Measurements from ENCODE around the gene PBXIP1. TPM values are rescaled to one million over a fixed set of nuclear protein-coding genes. Genes with fewer than 3 reads are reported as not detected.

Gene PBXIP1
- total RNA-seq, 1 donor from 2014 or later, result 55.9 TPM

GRCh38 chr1:154962795-154963330 lies 7.0 kb upstream of the PBXIP1 start:
- intact Hi-C loops (cut with DNase I), result loop anchor here (5.0 kb wide), 2 partner anchors 39 to 99 kb away; partner anchors contain the start of genes EFNA4 and ZBTB7B
- ATAC-seq, result no peak
- DNase-seq (ENCODE audit: missing footprints), result peak; percentile 64

- DNase-seq (ENCODE audit: missing footprints) (peak; percentile 60), ATAC-seq (peak; percentile 15)
- intact Hi-C loops (cut with DNase I), result loop anchor here (5.0 kb wide), 2 partner anchors 40 to 100 kb away; partner anchors contain the start of genes EFNA4 and ZBTB7B
Observed at GRCh38 chr1:154962156-154962749, 6.4 kb upstream of the PBXIP1 start.

- ATAC-seq (peak; percentile 87), DNase-seq (ENCODE audit: missing footprints) (peak; percentile 93)
- intact Hi-C loops (cut with DNase I), result loop anchor here (5.0 kb wide), 2 partner anchors 41 to 101 kb away; partner anchors contain the start of genes EFNA4 and ZBTB7B
Observed at GRCh38 chr1:154961207-154962155, 5.6 kb upstream of the PBXIP1 start, which contains the start of gene PYGO2. PYGO2 (minus strand) TSS chr1:154961782; CDS start chr1:154961576, 206 bp downstream.

- ATAC-seq (no peak), DNase-seq (ENCODE audit: missing footprints) (peak; percentile 2)
- intact Hi-C loops (cut with DNase I), result loop anchor here (5.0 kb wide), 2 partner anchors 42 to 102 kb away; partner anchors contain the start of genes EFNA4 and ZBTB7B
Observed at GRCh38 chr1:154960446-154961136, 4.7 kb upstream of the PBXIP1 start.

GRCh38 chr1:154959426-154959780 lies 3.5 kb upstream of the PBXIP1 start:
- intact Hi-C loops (cut with DNase I), result no loop called here
- no peak for ATAC-seq
- DNase-seq (ENCODE audit: missing footprints), result peak; percentile 4

- intact Hi-C loops (cut with DNase I), result no loop called here
Observed at GRCh38 chr1:154958681-154959425, 3.0 kb upstream of the PBXIP1 start.

GRCh38 chr1:154958036-154958435 lies 2.1 kb upstream of the PBXIP1 start:
- ATAC-seq (no peak), DNase-seq (ENCODE audit: missing footprints) (no peak)
- intact Hi-C loops (cut with DNase I), result no loop called here

More at GRCh38 chr1:154958681-154959425, 3.0 kb upstream of the PBXIP1 start:
- ATAC-seq (no peak), DNase-seq (ENCODE audit: missing footprints) (peak; percentile 42)

GRCh38 chr1:154957091-154957657 lies 1.3 kb upstream of the PBXIP1 start:
- intact Hi-C loops (cut with DNase I), result no loop called here
- DNase-seq (ENCODE audit: missing footprints), result peak; percentile 23
- ATAC-seq, result no peak

GRCh38 chr1:154956544-154956941 lies 644 bp upstream of the PBXIP1 start:
- no peak for ATAC-seq
- DNase-seq (ENCODE audit: missing footprints), result peak; percentile 69
- intact Hi-C loops (cut with DNase I), result no loop called here

- intact Hi-C loops (cut with DNase I), result no loop called here
- ATAC-seq, result no peak
- DNase-seq (ENCODE audit: missing footprints), result peak; percentile 69
Observed at GRCh38 chr1:154955039-154955717, 721 bp downstream of the PBXIP1 start.

GRCh38 chr1:154954541-154954940 lies 1.4 kb downstream of the PBXIP1 start:
- intact Hi-C loops (cut with DNase I), result no loop called here
- no peak for DNase-seq (ENCODE audit: missing footprints)

GRCh38 chr1:154953611-154954038 lies 2.3 kb downstream of the PBXIP1 start:
- DNase-seq (ENCODE audit: missing footprints) (peak; percentile 37), ATAC-seq (no peak)
- intact Hi-C loops (cut with DNase I), result no loop called here

More at GRCh38 chr1:154954541-154954940, 1.4 kb downstream of the PBXIP1 start:
- no peak for ATAC-seq

- ATAC-seq (no peak), DNase-seq (ENCODE audit: missing footprints) (no peak)
- intact Hi-C loops (cut with DNase I), result no loop called here
Observed at GRCh38 chr1:154952664-154953063, 3.2 kb downstream of the PBXIP1 start.

- ATAC-seq (no peak), DNase-seq (ENCODE audit: missing footprints) (peak; percentile 66)
- intact Hi-C loops (cut with DNase I), result no loop called here
Observed at GRCh38 chr1:154951901-154952657, 3.8 kb downstream of the PBXIP1 start.

GRCh38 chr1:154948079-154948478 lies 7.8 kb downstream of the PBXIP1 start:
- no peak for DNase-seq (ENCODE audit: missing footprints)
- intact Hi-C loops (cut with DNase I), result no loop called here

More at GRCh38 chr1:154948079-154948478, 7.8 kb downstream of the PBXIP1 start:
- ATAC-seq, result no peak

All from Right ventricle myocardium inferior (tissue), 1 donor.